Measurements from ENCODE around the gene SNED1.

GRCh38 chr2:241015439-241015838 lies 17.0 kb downstream of the SNED1 start:
- TF ChIP-seq CTCF (conservative IDR thresholded peaks at IDR 0.05 in 1 of 2, IDR thresholded peaks at IDR 0.05 in 1 of 2; ENCODE audit: low read depth in 1 of 2, low read length in 2 of 2) (no peak), EZH2 (IDR thresholded peaks at IDR 0.05; ENCODE audit: low read length, missing control alignments) (no peak)
